ENCODE results near the gene AFAP1.

- no peak for TF ChIP-seq CEBPB (IDR thresholded peaks at IDR 0.05; ENCODE audit: low read depth, low read length)
- TF ChIP-seq RAD21 (IDR thresholded peaks at IDR 0.05 in 1 of 2, conservative IDR thresholded peaks at IDR 0.05 in 1 of 2; ENCODE audit: low read depth in 2 of 2, low read length in 2 of 2) = no peak
- TF ChIP-seq BACH1 (IDR thresholded peaks at IDR 0.05; ENCODE audit: low read length) = no peak
- no peak for TF ChIP-seq GABPA (IDR thresholded peaks at IDR 0.05; ENCODE audit: borderline replicate concordance, insufficient read depth, low read length)
- no peak for TF ChIP-seq POLR2A (IDR thresholded peaks at IDR 0.05; ENCODE audit: control extremely low read depth in 1 of 2, low read depth in 2 of 2, low read length in 2 of 2)
- TF ChIP-seq KDM1A (IDR thresholded peaks at IDR 0.05; ENCODE audit: borderline replicate concordance, low read length) = no peak
Measured at GRCh38 chr4:7956934-7957656, 17.4 kb upstream of the AFAP1 start.

Measured in H1 (cell line).